ENCODE data around the gene TTYH2.
"Not testable (repeated sequence)": the region's sequence is repeated elsewhere in the genome, so short reads cannot be mapped to it uniquely, and the experiment has no call there.

Gene TTYH2

DNA sequence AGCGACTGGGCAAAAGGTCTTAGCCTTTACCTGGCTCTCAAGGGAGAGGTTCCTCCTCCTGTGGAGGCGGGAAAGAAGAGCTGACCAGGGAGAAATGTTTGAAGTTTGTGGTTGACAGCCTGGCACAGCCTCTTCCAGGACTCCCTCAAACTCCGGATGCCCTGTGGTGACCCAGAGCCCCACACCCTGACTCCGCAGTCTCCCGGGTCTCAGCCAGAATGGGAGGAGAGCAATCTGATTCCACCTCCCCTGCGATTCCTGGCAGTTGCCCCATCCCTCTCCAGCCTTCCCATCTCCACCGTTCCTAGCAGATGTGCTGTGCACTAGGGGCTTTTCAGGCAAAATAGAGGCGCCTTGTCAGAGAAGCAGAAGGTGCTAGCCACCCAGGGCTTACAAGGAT lies 55.2 kb downstream of the TTYH2 start:
- no peak for DNase-seq

DNA sequence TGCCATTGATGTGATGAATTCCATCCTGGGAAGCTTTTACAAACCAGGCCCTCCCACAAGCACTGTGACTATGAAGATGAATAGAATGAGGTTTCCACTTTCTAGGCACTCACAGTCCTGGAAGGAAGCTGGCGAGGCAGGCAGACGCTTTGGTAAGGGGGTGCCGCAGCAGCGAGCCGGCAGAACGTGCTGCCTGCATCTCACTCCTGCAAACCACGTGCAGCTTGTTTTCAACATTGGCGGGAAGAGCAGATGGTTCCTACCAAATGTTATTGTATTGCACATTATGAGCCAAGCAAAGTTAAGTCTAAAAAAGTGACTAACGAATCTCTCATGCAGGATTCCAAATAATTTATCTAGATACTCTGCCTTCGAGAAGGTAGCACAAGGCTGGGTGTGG lies 57.0 kb downstream of the TTYH2 start:
- DNase-seq, result no peak

DNA sequence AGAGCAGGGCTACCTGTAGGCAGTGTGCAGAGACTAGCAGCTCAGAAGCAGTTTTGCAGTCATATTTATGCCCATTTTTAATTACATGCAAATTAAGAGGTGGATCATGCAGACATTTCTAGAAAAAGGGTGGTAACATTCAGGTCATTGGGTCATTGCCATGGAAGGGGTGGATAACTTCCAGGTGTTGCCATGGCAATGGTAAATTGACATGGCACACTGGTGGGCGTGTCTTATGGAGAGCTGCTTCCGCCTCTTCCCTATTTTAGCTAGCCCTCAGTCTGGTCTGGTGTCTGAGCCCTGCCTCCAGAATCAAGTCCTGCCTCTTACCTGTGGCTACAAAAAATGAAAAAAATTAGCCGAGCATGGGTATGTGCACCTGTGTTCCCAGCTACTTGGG lies 57.9 kb downstream of the TTYH2 start:
- no peak for DNase-seq

DNA sequence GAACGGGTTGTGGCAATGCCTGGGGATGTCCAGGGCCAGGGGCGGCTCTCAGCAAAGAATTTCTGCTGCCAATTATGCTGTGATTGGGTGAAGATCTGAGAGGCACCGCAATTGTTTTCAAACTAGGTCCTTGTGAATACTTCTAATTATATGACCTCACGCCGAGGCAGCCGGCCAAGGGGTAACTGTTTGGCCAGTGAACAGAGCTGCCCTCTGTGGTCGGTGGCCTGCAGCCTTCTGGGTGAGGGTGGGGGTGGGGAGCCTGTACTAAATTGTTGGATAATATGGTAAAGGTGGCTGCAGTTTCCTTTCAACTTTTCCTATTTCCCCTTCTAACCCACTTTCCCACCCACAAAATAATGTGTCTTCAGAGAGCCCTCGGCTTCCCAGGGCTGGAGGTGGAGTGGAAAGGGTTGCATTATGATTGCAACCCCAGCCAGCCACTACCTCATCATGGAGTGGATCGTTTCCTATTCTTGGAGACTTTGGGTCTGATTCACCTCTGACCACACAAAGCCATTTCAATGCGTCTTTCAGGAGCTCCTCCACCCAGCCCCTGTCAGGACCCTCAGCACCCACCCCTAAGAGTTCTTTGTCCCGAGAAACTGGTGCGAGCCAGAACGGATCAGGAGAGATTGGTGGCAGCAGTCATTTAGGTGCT lies 58.7 kb downstream of the TTYH2 start:
- DNase-seq, result no peak

- DNase-seq, result no peak
Measured at GRCh38 chr17:74272731-74273201, 59.4 kb downstream of the TTYH2 start.

DNA sequence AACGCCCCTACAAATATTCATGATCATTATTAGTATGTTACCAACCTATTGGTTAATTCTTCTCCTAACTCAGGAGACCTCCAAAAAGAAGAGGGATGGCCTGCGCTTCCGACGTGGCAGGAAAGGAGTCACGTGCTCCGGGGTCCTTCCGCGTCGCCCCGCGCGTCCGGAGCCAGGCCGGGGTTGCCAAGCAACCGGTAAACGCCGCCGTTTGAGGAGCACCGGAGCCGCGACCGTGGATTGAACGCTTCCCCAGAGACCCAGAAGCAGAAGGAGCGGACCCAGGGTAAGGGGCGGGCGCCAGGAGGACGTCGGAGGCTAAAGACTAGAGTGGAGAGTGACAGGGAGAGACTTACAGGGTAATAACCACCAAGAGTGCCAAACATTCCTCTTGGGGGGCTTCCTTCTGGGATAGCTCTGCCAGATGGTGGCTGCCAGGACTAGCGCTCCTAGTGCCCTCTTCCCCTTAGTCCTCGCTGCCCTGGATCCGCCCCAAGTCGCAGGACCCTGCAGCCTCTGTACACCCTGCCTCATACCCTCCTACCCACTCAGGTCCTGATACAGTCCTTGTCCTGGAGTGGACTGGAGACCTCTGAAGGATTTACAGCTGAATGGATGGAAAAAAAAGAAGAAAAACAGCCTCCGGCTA lies 60.8 kb downstream of the TTYH2 start, which contains the start of gene DNAI2:
DNAI2 (plus strand) TSS at position 175 of the 649 bp plus-strand sequence. CDS start 7,584 bp downstream, outside the sequence.
- peak; percentile 85 for DNase-seq

GRCh38 chr17:74274709-74275340 lies 61.5 kb downstream of the TTYH2 start:
- peak; percentile 44 for DNase-seq

DNA sequence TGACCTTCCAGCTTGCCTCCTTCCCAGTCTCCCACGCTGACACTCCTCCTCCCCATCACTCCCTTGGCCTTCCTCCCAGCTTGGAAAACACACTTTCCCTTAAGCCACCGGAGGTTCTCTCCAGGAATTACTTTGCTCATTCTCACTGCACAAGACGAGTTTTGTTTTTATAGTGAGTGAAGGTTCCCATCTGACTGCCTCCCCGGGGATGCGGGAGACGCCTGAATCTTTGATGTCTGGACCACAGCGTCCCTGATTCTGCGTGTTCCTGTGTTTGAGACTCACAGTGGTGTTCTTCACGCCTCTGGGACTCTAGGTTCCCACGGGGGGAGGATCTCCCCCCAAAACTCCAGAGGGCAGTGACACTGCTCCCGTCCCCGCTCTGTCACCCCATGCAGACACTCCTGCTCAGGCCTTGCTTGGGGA lies 62.7 kb downstream of the TTYH2 start:
- no peak for DNase-seq

DNA sequence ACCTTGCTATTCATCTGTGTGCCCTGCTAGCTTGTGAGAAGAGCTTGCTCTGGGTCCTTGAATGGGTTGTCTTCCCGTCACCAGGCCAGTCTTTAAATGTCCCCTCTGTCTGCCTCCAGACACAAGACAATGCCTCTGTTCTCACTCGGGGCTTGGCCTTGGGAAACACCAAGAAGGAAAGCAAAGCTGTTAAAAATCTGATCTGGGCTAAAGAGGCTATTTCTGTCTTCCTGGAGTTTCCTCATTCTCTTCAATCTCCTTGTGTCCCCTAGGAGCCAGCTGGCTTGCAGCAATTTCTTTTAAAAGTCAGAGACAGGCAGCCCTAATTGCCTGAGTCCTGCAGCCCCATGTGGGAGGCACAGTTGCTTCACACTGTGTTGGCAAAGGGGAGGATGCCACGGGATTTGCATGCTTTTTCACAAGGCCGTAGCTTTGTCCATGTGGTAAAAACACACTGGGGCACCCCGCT lies 63.2 kb downstream of the TTYH2 start:
- DNase-seq, result no peak

DNA sequence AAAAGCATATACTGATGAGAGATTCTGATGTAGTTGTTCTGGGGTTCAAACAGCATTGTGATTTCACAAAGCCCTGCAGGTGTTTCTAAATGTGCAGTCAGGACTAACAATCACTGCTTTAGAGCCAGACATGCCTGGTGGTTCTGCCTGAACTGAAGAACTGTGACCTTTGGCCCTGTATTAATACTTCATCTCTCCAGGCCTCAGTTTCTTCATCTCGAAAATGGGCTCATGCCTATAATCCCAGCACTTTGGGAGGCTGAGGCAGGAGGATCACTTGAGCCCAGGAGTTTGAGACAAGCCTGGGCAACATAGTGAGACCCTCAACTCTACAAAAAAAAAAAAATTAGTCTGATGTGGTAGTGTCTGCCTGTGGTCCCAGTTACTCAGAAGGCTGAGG lies 64.6 kb downstream of the TTYH2 start:
- DNase-seq, result no peak

DNA sequence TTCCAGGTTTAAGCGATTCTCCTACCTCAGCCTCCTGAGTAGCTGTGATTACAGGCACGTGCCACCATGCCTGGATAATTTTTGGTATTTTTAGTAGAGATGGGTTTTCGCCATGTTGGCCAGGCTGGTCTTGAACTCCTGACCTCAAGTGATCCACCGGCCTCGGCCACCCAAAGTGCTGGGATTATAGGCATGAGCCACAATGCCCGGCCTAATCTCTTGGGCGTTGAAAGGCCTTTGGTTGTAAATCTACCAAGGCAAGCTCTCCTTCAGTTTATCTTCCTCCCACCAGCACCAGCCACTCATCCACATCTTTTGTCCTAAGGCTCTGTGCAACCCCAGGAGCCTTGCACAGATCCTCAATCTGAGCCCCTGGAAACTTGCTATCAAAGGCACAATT lies 66.2 kb downstream of the TTYH2 start:
- not testable (repeated sequence) for DNase-seq

DNA sequence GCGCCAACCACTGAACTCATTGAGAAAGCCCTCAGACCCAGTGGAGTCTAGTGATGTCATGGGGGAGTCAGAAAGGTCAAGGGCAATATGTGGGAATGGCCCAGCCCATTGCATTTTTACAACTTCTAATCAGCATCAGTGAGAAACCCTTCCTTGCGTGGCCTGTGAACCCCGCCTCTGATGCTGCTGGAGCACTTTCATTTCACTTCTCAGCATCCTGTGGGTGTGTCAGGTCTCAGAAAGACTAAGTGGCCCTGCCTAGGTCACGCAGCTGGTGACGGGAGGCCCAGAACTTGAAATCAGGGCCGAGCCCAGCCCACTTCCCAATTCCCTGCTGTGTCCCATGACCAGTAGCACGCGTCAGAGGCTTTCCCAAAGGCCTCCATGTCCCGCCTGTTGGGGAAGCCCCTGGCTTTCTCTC lies 66.7 kb downstream of the TTYH2 start:
- no peak for DNase-seq

DNA sequence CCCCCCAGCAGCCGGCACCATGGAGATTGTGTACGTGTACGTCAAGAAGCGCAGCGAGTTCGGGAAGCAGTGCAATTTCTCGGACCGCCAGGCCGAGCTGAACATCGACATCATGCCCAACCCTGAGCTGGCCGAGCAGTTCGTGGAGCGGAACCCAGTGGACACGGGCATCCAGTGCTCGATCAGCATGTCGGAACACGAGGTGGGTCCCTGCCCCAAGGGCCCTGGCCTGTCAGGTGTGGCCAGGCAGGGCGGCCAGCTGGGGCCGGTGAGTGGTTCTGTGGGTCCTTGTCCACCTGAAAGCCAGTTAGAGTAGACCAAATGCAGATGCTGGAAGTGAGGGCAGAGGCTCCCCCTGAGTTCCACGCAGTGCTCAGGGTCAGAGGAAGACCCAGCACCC lies 68.4 kb downstream of the TTYH2 start:
- DNase-seq, result no peak

- DNase-seq, result not testable (repeated sequence)
Measured at GRCh38 chr17:74282274-74282586, 68.9 kb downstream of the TTYH2 start.

DNA sequence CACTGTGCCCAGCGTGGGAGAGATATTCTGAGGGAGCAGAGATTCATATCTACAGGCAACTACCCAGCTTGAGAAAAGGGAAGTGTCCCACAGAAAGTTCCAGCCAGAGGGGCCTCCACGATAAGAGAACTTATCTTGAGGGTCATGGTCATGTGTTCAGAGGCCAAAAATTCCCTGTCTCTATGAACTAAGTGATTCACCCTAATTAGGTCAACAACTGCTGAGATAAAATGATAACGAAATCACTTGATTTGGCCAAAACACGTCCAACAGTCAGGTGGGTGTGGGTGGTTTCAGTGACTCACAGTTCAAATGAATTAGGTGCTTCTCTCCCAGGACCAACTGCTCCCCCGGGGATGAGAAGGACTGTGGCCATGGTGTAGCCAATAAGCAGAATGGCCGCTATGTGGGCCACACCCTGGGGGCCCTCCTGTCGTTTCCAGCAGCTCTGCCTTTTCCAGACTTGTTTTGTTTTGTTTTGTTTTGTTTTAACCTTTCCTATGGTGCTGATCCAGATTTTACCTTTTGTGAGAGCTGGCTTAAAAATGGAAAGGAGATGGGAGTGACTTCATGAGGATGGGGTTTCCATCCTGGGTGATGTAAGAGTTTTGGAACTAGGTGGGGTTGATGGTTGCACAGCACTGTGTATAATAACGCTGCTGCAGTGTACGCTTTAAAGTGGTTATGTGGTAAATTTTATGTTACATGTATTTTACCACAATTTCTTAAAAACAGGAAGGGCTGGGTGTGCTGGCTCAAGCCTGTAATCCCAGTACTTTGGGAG lies 69.4 kb downstream of the TTYH2 start:
- no peak for DNase-seq

DNA sequence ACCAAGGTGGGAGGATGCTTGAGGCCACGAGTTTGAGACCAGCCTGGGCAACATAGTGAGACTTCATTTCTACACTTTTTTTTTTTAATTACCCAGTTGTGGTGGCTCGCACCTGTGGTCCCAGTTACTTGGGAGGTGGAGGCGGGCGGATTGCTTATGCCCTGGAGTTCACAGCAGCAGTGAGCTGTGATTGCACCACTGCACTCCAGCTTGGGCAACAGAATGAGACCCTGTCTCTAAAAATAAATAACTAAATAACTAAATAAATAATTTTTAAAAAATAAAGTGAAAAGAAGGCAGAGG lies 70.0 kb downstream of the TTYH2 start:
- DNase-seq, result no peak

- DNase-seq, result no peak
Measured at GRCh38 chr17:74287031-74287602, 73.7 kb downstream of the TTYH2 start.

- DNase-seq, result no peak
Measured at GRCh38 chr17:74288785-74289184, 75.4 kb downstream of the TTYH2 start.

DNA sequence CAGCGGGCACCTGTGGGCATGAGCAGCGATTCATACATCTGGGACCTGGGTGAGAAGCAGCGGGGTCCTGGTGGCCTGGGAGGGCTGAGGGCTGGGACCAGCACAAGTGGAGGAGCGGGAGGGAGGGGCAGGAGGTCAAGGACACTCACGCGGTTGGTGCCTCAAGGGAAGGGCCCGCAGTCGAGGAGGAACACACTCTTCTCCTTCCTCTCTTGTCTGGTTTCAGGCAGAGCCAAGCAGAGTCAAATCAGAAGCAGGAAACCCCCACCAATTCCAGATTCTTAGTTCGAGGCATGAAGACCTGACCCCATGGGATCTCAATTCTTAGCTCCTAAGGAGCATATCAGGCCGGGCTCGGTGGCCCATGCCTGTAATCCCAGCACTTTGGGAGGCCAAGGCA lies 76.3 kb downstream of the TTYH2 start:
- DNase-seq, result no peak

DNA sequence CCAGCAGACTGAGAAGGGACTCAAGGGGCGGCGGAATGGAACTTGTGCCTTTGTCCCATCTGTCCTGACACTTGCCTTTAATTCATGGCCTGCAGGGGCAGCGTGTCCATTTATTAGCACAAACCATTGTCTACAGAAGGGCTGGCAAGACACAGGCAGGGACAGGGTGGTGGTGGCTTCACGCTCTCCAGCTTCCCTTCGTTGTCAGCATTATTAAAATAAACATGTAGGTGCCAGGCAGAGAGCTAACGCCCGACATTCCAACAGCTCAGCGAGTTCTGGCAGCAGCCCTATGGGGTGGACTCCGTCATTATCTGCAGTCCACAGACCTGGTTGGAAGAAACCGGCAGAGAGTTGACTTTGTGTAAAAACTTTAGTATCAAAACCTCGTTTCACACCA lies 77.0 kb downstream of the TTYH2 start:
- no peak for DNase-seq

DNA sequence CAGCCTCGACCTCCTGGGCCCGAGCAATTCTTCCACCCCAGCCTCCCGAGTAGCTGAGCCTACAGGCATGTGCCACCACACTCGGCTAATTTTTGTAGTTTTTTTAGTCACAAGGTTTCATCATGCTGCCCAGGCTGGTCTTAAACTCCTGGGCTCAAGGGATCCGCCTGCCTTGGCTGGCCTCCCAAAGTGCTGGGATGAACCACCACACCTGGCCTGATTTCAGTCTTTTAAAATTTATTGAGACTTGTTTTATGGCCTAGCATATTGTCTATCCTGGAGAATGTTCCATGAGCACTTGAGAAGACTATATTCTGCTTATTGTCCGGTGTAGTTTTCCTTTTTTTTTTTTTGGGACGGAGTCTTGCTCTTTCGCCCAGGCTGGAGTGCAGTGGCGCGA lies 79.1 kb downstream of the TTYH2 start:
- no peak for DNase-seq

DNA sequence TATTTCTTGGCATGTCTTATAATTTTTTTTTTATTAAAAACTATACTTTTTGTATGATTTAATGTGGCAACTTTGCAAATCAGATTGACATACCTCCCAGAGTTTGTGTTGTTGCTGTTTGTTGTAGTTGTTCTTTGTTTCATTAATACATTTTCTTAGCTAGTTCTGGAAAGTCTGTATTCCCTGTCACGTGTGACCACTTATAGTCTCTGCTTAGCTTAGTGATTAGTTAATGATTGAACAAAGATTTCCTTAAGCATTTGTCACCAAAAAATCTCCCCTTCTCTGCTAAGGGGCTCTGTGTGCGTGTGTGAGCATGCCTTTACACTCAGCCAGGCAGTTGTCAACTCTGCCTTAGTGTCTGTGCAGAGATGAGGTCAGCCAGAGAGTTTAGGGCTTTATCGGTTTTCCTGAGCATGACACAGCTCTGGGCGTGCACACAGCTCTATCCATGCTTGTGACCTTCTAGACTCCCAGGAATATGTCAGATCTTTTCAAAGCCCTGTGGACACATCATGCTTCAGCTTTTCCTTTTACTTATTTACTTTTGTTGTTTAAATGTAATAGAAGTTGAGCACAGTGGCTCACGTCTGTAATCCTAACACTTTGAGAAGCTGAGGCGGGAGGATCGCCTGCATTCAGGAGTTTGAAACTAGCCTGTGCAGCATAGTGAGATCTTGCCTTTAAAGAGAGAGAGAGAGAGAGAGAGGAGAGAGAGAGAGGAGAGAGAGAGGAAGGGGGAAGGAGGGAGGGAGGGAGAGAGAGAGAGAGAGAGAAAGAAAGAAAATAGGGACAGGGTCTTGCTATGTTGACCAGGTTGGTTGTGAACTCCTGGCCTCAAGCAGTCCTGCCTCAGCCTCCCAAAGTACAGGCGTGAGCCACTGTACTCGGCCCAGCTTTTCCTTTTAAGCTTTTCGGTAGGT lies 82.5 kb downstream of the TTYH2 start:
- no peak for DNase-seq

Measured in NCI-H1436 (cell line).